ENCODE measurements around the gene SLC48A1.

The SLC48A1 gene

DNA sequence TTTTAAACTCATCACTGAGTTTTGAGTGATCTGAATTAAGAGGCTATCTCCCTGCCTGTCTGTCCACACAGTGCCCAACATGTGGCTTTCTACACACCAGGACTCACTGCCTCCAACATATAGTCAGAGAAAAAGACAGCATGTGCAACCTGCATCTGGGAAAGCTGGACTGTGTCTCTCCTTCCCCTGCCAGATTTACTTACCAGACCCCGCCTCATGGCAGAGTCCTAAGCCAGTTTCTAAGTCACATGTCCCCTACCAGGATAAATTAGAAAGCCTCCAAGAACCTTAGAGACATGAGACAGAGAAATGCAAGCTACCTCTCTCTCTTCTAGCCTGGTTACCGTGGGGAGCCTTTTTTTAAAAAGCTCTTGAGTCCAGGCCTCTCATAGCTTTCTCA, 49.4 kb downstream of the SLC48A1 start:
- no peak for DNase-seq (ENCODE audit: extremely low spot score)
- TF ChIP-seq TARDBP (IDR thresholded peaks at IDR 0.05) (no peak), SUZ12 (IDR thresholded peaks at IDR 0.05) (no peak), LEF1 (IDR thresholded peaks at IDR 0.05; ENCODE audit: borderline replicate concordance) (no peak), ARNT (IDR thresholded peaks at IDR 0.05) (no peak), SP1 (IDR thresholded peaks at IDR 0.05) (no peak), NFRKB (IDR thresholded peaks at IDR 0.05) (no peak), L3MBTL2 (conservative IDR thresholded peaks at IDR 0.05) (no peak), ZNF384 (IDR thresholded peaks at IDR 0.05) (no peak), FOXK2 (IDR thresholded peaks at IDR 0.05) (no peak), FOXA1 (IDR thresholded peaks at IDR 0.05) (no peak), BHLHE40 (IDR thresholded peaks at IDR 0.05; ENCODE audit: borderline replicate concordance) (no peak), CTBP1 (IDR thresholded peaks at IDR 0.05; ENCODE audit: borderline replicate concordance) (no peak), ELF4 (IDR thresholded peaks at IDR 0.05) (no peak), HDGF (IDR thresholded peaks at IDR 0.05; ENCODE audit: borderline replicate concordance) (no peak)
- ChIA-PET POLR2A (interaction anchor here (2.7 kb wide), 1 partner anchor 9 kb away, joined by 14 read pairs; no protein-coding TSS in a partner anchor), CTCF (interaction anchor here (0.6 to 1.7 kb wide), 5 partner anchors 13 to 126 kb away, joined by 3 to 5 read pairs (median 3); no protein-coding TSS in a partner anchor)

- ChIA-PET POLR2A (interaction anchor here (2.7 kb wide), 1 partner anchor 10 kb away, joined by 14 read pairs; no protein-coding TSS in a partner anchor), CTCF (interaction anchor here (0.6 to 1.7 kb wide), 4 partner anchors 13 to 125 kb away, joined by 3 to 5 read pairs (median 3); no protein-coding TSS in a partner anchor)
- DNase-seq (ENCODE audit: extremely low spot score): no peak
- TF ChIP-seq PKNOX1 (IDR thresholded peaks at IDR 0.05) (no peak), NFRKB (IDR thresholded peaks at IDR 0.05) (no peak), L3MBTL2 (conservative IDR thresholded peaks at IDR 0.05) (no peak), HDGF (IDR thresholded peaks at IDR 0.05; ENCODE audit: borderline replicate concordance) (no peak)
Measured at GRCh38 chr12:47822863-47823262, 49.8 kb downstream of the SLC48A1 start.

GRCh38 chr12:47823422-47824086, 50.5 kb downstream of the SLC48A1 start:
- DNase-seq (ENCODE audit: extremely low spot score): no peak
- no peak for TF ChIP-seq CTBP1 (IDR thresholded peaks at IDR 0.05; ENCODE audit: borderline replicate concordance)
- no peak for TF ChIP-seq HDGF (IDR thresholded peaks at IDR 0.05; ENCODE audit: borderline replicate concordance)
- no peak for TF ChIP-seq PKNOX1 (IDR thresholded peaks at IDR 0.05)
- no peak for TF ChIP-seq FOXK2 (IDR thresholded peaks at IDR 0.05)
- TF ChIP-seq NFRKB (IDR thresholded peaks at IDR 0.05): no peak
- TF ChIP-seq BHLHE40 (IDR thresholded peaks at IDR 0.05; ENCODE audit: borderline replicate concordance): no peak
- no peak for TF ChIP-seq L3MBTL2 (conservative IDR thresholded peaks at IDR 0.05)
- ChIA-PET CTCF (interaction anchor here (1.2 to 1.7 kb wide), 2 partner anchors 14 to 15 kb away, joined by 3 to 5 read pairs; no protein-coding TSS in a partner anchor), POLR2A (no interaction called here)

DNA sequence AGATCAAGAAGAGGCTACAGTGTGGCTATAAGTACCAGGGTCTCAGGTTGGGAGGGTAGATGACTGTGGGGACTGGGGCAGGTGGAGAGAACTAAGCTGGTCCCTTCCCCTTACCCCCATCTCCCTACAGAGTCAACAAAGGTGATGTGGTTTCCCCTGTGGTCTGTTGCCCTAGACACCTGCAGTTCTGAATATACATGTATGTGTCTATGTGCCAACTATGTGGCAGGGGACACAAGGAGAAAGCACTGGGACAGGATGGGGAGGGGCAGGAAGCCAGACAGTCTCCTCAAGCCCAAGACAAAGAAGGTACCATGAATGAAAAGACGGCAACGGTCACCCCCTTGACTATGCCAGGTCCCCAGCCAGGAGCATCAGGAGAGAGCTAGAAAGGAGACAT, 51.2 kb downstream of the SLC48A1 start:
- no peak for TF ChIP-seq FOXM1 (IDR thresholded peaks at IDR 0.05; ENCODE audit: borderline replicate concordance)
- TF ChIP-seq ARNT (IDR thresholded peaks at IDR 0.05): no peak
- TF ChIP-seq CTBP1 (IDR thresholded peaks at IDR 0.05; ENCODE audit: borderline replicate concordance): no peak
- TF ChIP-seq SP1 (IDR thresholded peaks at IDR 0.05): no peak
- no peak for TF ChIP-seq L3MBTL2 (conservative IDR thresholded peaks at IDR 0.05)
- ChIA-PET CTCF (interaction anchor here (1.6 kb wide), 1 partner anchor 13 kb away, joined by 7 read pairs; no protein-coding TSS in a partner anchor), POLR2A (no interaction called here)
- DNase-seq (ENCODE audit: extremely low spot score): no peak

DNA sequence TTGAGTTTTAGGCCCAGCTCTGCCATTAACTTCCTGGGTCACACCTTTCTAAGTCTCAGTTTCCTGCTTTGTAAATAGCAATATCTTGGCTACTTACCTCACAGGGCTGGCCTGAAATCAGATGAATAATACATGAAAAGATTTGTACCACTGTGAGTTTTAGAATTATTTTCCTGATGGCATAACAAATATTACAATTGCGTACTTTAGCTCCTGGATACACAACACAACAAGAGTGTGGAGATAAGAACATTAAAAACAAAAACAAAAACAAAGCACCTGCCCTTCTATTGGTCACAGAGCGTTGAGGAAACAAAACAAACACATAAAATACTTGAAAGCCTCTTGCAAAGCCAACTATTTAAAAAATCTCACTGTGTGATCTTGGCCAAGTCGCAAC, 51.6 kb downstream of the SLC48A1 start:
- TF ChIP-seq HDGF (IDR thresholded peaks at IDR 0.05; ENCODE audit: borderline replicate concordance) (no peak), SP1 (IDR thresholded peaks at IDR 0.05) (no peak), LEF1 (IDR thresholded peaks at IDR 0.05; ENCODE audit: borderline replicate concordance) (no peak), L3MBTL2 (conservative IDR thresholded peaks at IDR 0.05) (no peak), CTBP1 (IDR thresholded peaks at IDR 0.05; ENCODE audit: borderline replicate concordance) (no peak), ARNT (IDR thresholded peaks at IDR 0.05) (no peak), FOXA1 (IDR thresholded peaks at IDR 0.05) (no peak)
- no peak for DNase-seq (ENCODE audit: extremely low spot score)
- CTCF ChIA-PET: interaction anchor here (1.6 kb wide), 1 partner anchor 13 kb away, joined by 7 read pairs; no protein-coding TSS in a partner anchor
- POLR2A ChIA-PET: no interaction called here

GRCh38 chr12:47825173-47825639, 52.2 kb downstream of the SLC48A1 start:
- ChIA-PET POLR2A (no interaction called here), CTCF (interaction anchor here (1.6 kb wide), 1 partner anchor 12 kb away, joined by 7 read pairs; no protein-coding TSS in a partner anchor)
- TF ChIP-seq FOXM1 (IDR thresholded peaks at IDR 0.05; ENCODE audit: borderline replicate concordance): no peak
- no peak for TF ChIP-seq ELF4 (IDR thresholded peaks at IDR 0.05)
- no peak for TF ChIP-seq TARDBP (IDR thresholded peaks at IDR 0.05)
- no peak for TF ChIP-seq L3MBTL2 (conservative IDR thresholded peaks at IDR 0.05)
- TF ChIP-seq ARNT (IDR thresholded peaks at IDR 0.05): no peak
- no peak for TF ChIP-seq SUZ12 (IDR thresholded peaks at IDR 0.05)
- TF ChIP-seq NFRKB (IDR thresholded peaks at IDR 0.05): no peak
- TF ChIP-seq LEF1 (IDR thresholded peaks at IDR 0.05; ENCODE audit: borderline replicate concordance): no peak
- no peak for TF ChIP-seq PKNOX1 (IDR thresholded peaks at IDR 0.05)
- no peak for TF ChIP-seq FOXK2 (IDR thresholded peaks at IDR 0.05)
- no peak for TF ChIP-seq CTBP1 (IDR thresholded peaks at IDR 0.05; ENCODE audit: borderline replicate concordance)
- TF ChIP-seq FOXA1 (IDR thresholded peaks at IDR 0.05): no peak
- TF ChIP-seq ZNF384 (IDR thresholded peaks at IDR 0.05): no peak
- TF ChIP-seq HDGF (IDR thresholded peaks at IDR 0.05; ENCODE audit: borderline replicate concordance): no peak
- no peak for TF ChIP-seq SP1 (IDR thresholded peaks at IDR 0.05)
- DNase-seq (ENCODE audit: extremely low spot score): no peak

Data from HEK293T (cell line).